HG03097 (cell line): ENCODE measurements around the gene IL1F10.

Experiments
- ATAC-seq: cut with Tn5 transposase; IDR thresholded peaks from one replicate; pipeline ENCODE4 v1.9.1; 2021; ENCODE audit not compliant: unreplicated experiment, low FRiP score

IL1F10 gene

DNA sequence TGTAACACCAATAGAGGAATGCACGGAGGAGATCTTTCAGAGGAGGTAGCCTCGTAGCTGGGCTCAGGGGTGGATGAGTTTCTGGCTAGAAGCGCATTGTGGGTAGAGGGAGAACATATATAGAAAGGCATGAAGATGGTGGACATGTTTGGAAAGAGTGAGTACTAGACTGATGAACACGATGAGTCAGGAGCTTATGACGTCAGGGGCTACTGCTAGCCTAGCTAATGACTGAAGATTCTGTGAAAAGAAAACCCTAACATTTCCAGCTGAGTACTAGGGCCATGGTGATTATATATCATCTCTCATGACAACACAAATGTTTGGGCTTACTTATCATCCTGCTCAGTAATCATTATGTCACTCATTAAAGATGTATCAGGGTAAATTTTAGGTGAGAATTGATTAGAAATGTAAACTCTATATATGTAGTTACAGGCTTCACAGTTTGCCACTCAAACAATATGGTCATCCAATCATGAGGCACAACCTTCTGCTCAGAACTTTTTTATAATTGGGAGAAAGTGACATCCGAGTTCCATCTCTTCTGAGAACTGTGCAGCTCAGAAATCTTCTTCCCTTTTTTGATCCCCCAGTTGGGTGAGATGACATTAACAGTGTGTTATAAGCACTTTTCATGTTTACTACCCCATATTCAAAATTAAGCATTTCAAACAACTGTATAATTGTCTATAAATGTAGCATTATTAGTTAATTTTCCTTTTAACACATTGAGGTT is 37.4 kb downstream of the IL1F10 start:
- no peak for ATAC-seq

- no peak for ATAC-seq
Measured at GRCh38 chr2:113111121-113111520, 43.4 kb downstream of the IL1F10 start.

GRCh38 chr2:113111823-113112287 is 44.1 kb downstream of the IL1F10 start:
- ATAC-seq: no peak

- no peak for ATAC-seq
Measured at GRCh38 chr2:113112441-113112840, 44.7 kb downstream of the IL1F10 start.

- no peak for ATAC-seq
Measured at GRCh38 chr2:113112871-113113270, 45.1 kb downstream of the IL1F10 start.

GRCh38 chr2:113113807-113114206 is 46.0 kb downstream of the IL1F10 start:
- ATAC-seq: no peak

DNA sequence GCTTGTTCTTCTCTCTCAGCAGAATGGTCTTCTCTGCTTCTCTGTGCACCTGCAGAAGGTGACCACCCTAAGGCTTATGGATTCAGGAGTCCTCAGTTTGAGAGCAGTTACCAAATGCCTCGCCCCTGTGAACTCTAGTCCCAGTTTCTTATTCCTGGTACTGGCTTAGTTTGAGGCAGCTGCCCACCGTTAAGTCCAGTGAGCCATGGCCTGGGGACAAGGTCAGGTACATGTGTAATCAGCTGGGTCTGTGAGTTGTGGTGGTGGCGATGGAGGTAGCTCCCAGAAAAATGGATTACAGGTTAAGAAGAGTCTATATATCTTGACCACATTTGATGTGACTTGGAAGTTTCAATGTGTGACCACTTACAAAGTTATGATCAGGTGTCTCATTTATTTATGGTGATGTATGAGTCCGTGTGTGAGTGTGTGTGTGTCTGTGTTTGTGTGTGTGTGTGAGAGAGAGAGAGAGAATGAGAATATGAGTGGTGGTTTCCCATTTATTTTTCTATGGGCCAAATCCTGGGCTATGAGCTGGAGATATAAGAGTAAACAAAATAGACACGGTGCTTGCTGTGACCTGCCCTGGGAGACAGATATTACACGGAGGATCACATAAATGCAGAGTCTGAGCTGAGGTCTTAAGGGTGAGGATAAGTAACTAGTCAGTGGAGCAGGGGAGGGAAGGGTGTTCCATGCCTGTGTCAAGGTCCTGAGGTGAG is 46.6 kb downstream of the IL1F10 start:
- ATAC-seq: no peak

DNA sequence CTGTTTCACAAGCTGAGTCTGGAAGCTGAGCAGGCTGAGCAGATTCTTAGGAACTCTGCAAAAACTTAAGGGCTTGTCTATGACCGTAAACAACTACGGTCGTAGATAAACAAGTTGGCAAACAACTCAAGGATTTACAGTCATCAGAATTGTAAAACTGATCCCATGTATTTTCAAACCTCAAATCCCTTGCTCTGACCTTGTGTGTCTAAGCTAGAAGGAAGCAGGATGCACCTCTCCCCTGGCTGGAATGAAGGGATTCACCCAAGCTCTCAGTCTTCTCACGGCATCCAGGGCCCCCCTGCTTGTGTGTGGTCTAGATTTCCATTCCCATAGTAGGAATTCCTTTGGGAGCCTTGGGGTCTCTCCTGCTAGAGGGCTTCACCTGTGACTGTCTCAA is 47.2 kb downstream of the IL1F10 start:
- no peak for ATAC-seq

DNA sequence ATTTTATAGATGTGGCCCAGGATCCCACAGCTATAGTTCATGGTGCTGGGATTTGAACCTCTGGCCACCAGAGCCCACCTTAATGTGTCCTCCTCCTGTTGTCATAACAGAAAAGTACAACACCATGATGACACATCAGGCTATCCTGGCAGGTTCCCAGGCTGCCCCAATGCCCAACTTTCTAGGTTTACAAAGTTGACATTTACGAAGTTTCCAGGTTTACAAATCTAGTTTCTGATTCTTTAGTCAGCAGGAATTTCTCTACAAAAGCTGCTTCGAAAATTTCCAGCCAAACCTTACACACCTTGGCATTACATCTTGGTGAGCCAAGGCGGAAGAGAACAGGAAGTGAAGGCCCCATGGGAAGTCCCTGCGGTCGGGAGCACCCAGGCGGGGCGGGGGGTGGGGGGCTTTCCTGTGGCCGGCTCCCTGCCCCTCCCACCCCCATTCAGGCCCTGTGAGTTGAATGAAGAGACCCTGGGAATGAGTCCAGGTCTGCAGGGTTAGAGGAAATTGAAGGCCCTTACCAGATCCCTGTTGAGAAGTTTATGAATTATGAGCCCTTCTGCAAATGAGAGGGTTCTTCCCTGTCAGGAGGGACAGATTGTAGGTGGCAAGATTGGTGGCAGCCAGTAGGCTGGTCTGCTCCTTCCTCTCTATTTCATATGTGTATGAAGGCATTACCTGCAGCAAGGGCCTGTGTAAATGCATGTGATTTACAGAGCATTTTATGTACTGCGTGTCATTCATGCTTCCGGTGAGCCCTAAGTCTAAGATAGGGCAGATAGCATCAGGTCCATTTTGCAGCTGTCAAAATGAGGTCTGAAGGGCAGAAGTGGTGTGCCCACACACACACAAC is 48.6 kb downstream of the IL1F10 start:
- peak; percentile 61 for ATAC-seq

- ATAC-seq: no peak
Measured at GRCh38 chr2:113117541-113118262, 49.9 kb downstream of the IL1F10 start.

- no peak for ATAC-seq
Measured at GRCh38 chr2:113118263-113118657, 50.5 kb downstream of the IL1F10 start.

GRCh38 chr2:113119111-113119510 is 51.3 kb downstream of the IL1F10 start:
- ATAC-seq: no peak

DNA sequence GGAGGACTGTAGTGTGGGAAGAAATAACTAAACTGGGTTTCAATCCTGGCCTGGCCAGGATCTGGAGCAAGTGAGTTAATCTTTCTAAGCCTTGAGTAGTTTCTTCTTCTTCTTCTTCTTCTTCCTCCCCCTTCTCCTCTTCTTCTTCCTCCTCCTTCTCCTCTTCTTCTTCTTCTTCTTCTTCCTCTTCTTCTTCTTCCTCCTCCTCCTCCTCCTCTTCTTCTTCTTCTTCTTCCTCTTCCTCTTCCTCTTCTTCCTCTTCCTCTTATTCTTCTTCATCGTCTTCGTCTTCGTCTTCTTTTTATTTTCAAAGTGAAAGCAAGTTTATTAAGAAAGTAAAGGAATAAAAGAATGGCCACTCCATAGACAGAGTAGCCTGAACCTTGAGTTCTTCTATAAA is 53.1 kb downstream of the IL1F10 start:
- ATAC-seq: no peak

GRCh38 chr2:113122364-113122763 is 54.6 kb downstream of the IL1F10 start:
- ATAC-seq: no peak

DNA sequence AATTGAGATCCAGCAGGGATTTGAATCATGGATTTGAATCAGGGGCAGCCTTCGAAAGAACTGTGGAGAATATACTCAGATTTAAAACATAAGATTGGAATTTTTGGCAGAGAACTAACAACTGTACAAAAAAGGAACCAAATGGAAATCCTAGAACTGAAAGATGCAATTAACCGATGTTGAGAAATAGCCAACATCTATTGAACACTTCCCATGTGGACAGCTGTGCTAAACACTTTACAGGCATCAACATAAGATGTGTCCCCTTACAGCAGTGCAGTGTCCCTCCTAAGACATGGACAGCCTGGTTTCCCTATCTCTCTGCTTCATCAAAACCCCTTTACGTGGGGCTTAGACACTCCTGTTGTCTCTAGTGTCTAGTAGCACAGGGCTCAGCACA is 56.0 kb downstream of the IL1F10 start:
- no peak for ATAC-seq

DNA sequence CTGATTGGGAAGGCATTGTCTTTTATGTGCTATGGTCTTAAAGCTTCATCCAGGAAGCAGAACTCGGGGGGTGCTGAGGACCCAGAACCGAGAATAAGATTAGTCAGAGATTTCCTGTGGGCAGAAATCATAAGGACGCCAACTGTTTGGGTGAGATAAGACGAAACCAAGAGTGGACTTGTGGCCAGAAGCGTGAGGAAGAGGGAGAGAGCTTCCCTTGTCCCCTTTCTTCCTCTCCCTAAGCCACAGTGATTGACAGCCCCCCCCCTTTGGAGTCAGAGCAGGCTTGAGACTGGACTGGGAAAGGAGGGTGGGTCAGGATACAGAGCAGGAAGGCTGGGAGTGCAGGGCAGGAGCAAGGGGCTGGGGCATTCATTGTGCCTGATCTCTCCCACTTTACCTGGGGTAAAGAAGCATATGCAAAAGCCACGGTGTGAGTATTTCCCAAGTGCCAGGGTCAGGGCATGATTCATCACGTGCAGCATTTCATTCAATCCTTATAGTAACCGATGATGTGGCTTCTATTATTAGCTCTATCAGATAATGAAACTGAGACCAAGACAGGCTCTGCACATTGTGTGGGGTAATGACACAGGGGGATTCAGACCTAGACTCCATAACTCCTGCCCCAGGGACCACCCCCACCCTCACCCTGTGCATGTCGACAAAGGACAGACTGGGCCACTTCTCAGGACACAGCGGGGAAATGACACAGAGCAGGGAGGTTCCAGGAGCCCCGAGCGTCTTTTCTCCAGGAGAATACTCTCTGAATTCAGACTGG is 56.6 kb downstream of the IL1F10 start:
- peak; percentile 52 for ATAC-seq
